Measurements from ENCODE around the gene NTPCR. TPM values are rescaled to one million over a fixed set of nuclear protein-coding genes. Genes with fewer than 3 reads are reported as not detected.

Gene NTPCR
- polyA plus RNA-seq, 1 donor (not counting 4 experiments of a cell fraction or from before 2014, with no cell fraction given) = 40.0 TPM

GRCh38 chr1:232993555-232993954 lies 43.1 kb downstream of the NTPCR start:
- Histone ChIP-seq H3K9me1 (ENCODE audit: control insufficient read depth, extremely low read depth, insufficient read depth, low read length) (no peaks in the 10 kb centered on the region), H3K27me3 (ENCODE audit: control insufficient read depth, extremely low read depth, insufficient read depth, low read length) (no peaks in the 10 kb centered on the region), H3K9ac (ENCODE audit: control insufficient read depth, extremely low read depth, insufficient read depth, low read length) (no peak overlapping the region), H3K79me2 (ENCODE audit: control insufficient read depth, insufficient read depth, low read length) (no peaks in the 10 kb centered on the region), H3K9me3 (ENCODE audit: control insufficient read depth, low read depth, low read length) (peaks cover 6% of the 10 kb centered on the region), H3K4me2 (ENCODE audit: control insufficient read depth, extremely low read depth, insufficient read depth, low read depth, low read length) (no peak overlapping the region), H2AFZ (ENCODE audit: control insufficient read depth, low read length) (no peak overlapping the region), H3K4me3 (ENCODE audit: control insufficient read depth in 2 of 3, extremely low read depth in 1 of 3, insufficient read depth in 2 of 3, low read depth in 1 of 3, low read length in 3 of 3) (no peak overlapping the region), H3K36me3 (ENCODE audit: control insufficient read depth in 2 of 2, extremely low read depth in 1 of 2, insufficient read depth in 2 of 2, low read length in 2 of 2) (peaks cover 0 to 24% of the 10 kb centered on the region in 2 experiments), H3K27ac (ENCODE audit: control insufficient read depth, insufficient read depth, low read length) (no peak overlapping the region), H3K4me1 (ENCODE audit: control insufficient read depth, extremely low read depth, insufficient read depth, low read length) (peaks cover 3% of the 10 kb centered on the region), H4K20me1 (ENCODE audit: control insufficient read depth, extremely low read depth, insufficient read depth, low read length) (no peaks in the 10 kb centered on the region)
- DNase-seq (ENCODE audit: low read depth, low spot score) (no peak), FAIRE-seq (no peak)
- dilution Hi-C loops (cut with MboI; ENCODE audit: extremely low pct_ligation_motif_present, low sequenced_read_pairs) = no loop called here
- TF ChIP-seq CTCF (optimal IDR thresholded peaks at IDR 0.05 in 1 of 3, IDR thresholded peaks at IDR 0.05 in 1 of 3, conservative IDR thresholded peaks at IDR 0.05 in 1 of 3; ENCODE audit: extremely low read depth in 1 of 3, insufficient read depth in 2 of 3, low read length in 3 of 3) (no peak), EZH2 (IDR thresholded peaks at IDR 0.05; ENCODE audit: low read length) (no peak)

GRCh38 chr1:232995189-232995588 lies 44.8 kb downstream of the NTPCR start:
- Histone ChIP-seq H3K27me3 (ENCODE audit: control insufficient read depth, extremely low read depth, insufficient read depth, low read length) (no peaks in the 10 kb centered on the region), H3K9ac (ENCODE audit: control insufficient read depth, extremely low read depth, insufficient read depth, low read length) (no peak overlapping the region), H3K79me2 (ENCODE audit: control insufficient read depth, insufficient read depth, low read length) (no peaks in the 10 kb centered on the region), H3K4me2 (ENCODE audit: control insufficient read depth, extremely low read depth, insufficient read depth, low read depth, low read length) (no peak overlapping the region), H2AFZ (ENCODE audit: control insufficient read depth, low read length) (no peak overlapping the region), H3K27ac (ENCODE audit: control insufficient read depth, insufficient read depth, low read length) (no peak overlapping the region), H3K4me3 (ENCODE audit: control insufficient read depth in 2 of 3, extremely low read depth in 1 of 3, insufficient read depth in 2 of 3, low read depth in 1 of 3, low read length in 3 of 3) (no peak overlapping the region), H3K9me3 (ENCODE audit: control insufficient read depth, low read depth, low read length) (peaks cover 6% of the 10 kb centered on the region), H3K4me1 (ENCODE audit: control insufficient read depth, extremely low read depth, insufficient read depth, low read length) (no peaks in the 10 kb centered on the region), H3K9me1 (ENCODE audit: control insufficient read depth, extremely low read depth, insufficient read depth, low read length) (no peaks in the 10 kb centered on the region), H4K20me1 (ENCODE audit: control insufficient read depth, extremely low read depth, insufficient read depth, low read length) (no peaks in the 10 kb centered on the region), H3K36me3 (ENCODE audit: control insufficient read depth in 2 of 2, extremely low read depth in 1 of 2, insufficient read depth in 2 of 2, low read length in 2 of 2) (peaks cover 3 to 25% of the 10 kb centered on the region in 2 experiments)
- no peak for DNase-seq (ENCODE audit: low read depth, low spot score)
- dilution Hi-C loops (cut with MboI; ENCODE audit: extremely low pct_ligation_motif_present, low sequenced_read_pairs) = no loop called here
- FAIRE-seq = no peak
- TF ChIP-seq CTCF (optimal IDR thresholded peaks at IDR 0.05 in 1 of 3, IDR thresholded peaks at IDR 0.05 in 1 of 3, conservative IDR thresholded peaks at IDR 0.05 in 1 of 3; ENCODE audit: extremely low read depth in 1 of 3, insufficient read depth in 2 of 3, low read length in 3 of 3) = no peak
- no peak for TF ChIP-seq EZH2 (IDR thresholded peaks at IDR 0.05; ENCODE audit: low read length)
